ENCODE data around the gene PLCL2. TPM values are rescaled to one million over a fixed set of nuclear protein-coding genes. Genes with fewer than 3 reads are reported as not detected.

PLCL2 gene
- polyA plus RNA-seq (2011; rRNA removed) (3.0 and 3.5 TPM in 2 replicates), polyA plus RNA-seq (2017; fragmentation: RNase III; extraction: RNeasy Plus Mini Kit Qiagen cat#74134 plus additional on column Dnase treatment) (2.1 to 2.5 TPM (median 2.1 TPM) in 3 replicates), polyA minus RNA-seq (2011; rRNA and poly(A)+ RNA removed) (5.8 and 6.8 TPM in 2 replicates)
- polyA plus RNA-seq (2012; cell fraction: cytosol; rRNA removed) = 1.1 and 1.2 TPM in 2 replicates
- polyA plus RNA-seq (2012; cell fraction: nucleus; rRNA removed) = 0.67 and 0.93 TPM in 2 replicates

- FAIRE-seq = no peak
- Histone ChIP-seq H3K9me3 (no peaks in the 10 kb centered on the region), H3K27ac (peak within 1 kb of the TSS; percentile 77 to 88), H3K4me1 (peaks cover 8% of the 10 kb centered on the region; the same call in 2 of the 3 replicates), H3K4me2 (peak within 1 kb of the TSS; percentile 74), H3K4me3 (peak within 1 kb of the TSS; percentile 85)
- ChIA-PET POLR2A (no interaction called here), CTCF (interaction anchor here (0.9 to 3.1 kb wide), 24 partner anchors 9 to 347 kb away, joined by 3 to 21 read pairs (median 5); no protein-coding TSS in a partner anchor)
- WGBS (ENCODE audit: missing lambda C conversion rate) = 3% methylated on average over 37 of the region's 87 CpGs
- peak; percentile 46 to 57 for DNase-seq (ENCODE audit: low read depth in 1 of 2, low spot score in 1 of 2)
- TF ChIP-seq CTCF (IDR thresholded peaks at IDR 0.05) (no peak), MAX (IDR thresholded peaks at IDR 0.05) (no peak), JUNB (IDR thresholded peaks at IDR 0.05) (no peak), PHF8 (IDR thresholded peaks at IDR 0.05; ENCODE audit: borderline replicate concordance, low read depth) (peak; percentile 36; the same call in 1 of the 2 replicates), USF2 (IDR thresholded peaks at IDR 0.05) (no peak), TP53 (CRISPR knock-in tag; IDR thresholded peaks at IDR 0.05) (no peak)
- ATAC-seq = peak; percentile 65 to 68
These were observed at the start of gene PLCL2 for GRCh38 chr3:16884748-16885592. PLCL2 (plus strand) TSS chr3:16884955; CDS start chr3:16885040, 85 bp downstream.

GRCh38 chr3:16836505-16837237 is 48.1 kb upstream of the PLCL2 start:
- FAIRE-seq (no peak), ATAC-seq (no peak), DNase-seq (ENCODE audit: low read depth in 1 of 2, low spot score in 1 of 2) (no peak)
- Histone ChIP-seq H3K4me1 (no peaks in the 10 kb centered on the region), H3K4me2 (no peak overlapping the region), H3K9me3 (no peaks in the 10 kb centered on the region), H3K27ac (no peak overlapping the region), H3K4me3 (no peak overlapping the region)
- CTCF ChIA-PET = interaction anchor here (1.2 kb wide), 1 partner anchor 13 kb away, joined by 4 read pairs; no protein-coding TSS in a partner anchor
- TF ChIP-seq KDM5A (IDR thresholded peaks at IDR 0.05) = no peak
- TF ChIP-seq EP300 (IDR thresholded peaks at IDR 0.05) = no peak
- TF ChIP-seq ATOH8 (CRISPR knock-in tag; IDR thresholded peaks at IDR 0.05; ENCODE audit: low read depth) = no peak
- TF ChIP-seq KDM1A (IDR thresholded peaks at IDR 0.05; ENCODE audit: low read depth) = no peak
- TF ChIP-seq HEYL (CRISPR knock-in tag; IDR thresholded peaks at IDR 0.05) = no peak
- no peak for TF ChIP-seq ESRRA (IDR thresholded peaks at IDR 0.05; ENCODE audit: borderline replicate concordance, low read length)
- no peak for TF ChIP-seq NPAS2 (CRISPR knock-in tag; IDR thresholded peaks at IDR 0.05; ENCODE audit: borderline replicate concordance)
- TF ChIP-seq HMGXB4 (CRISPR knock-in tag; IDR thresholded peaks at IDR 0.05; ENCODE audit: borderline replicate concordance) = no peak
- no peak for TF ChIP-seq RARB (CRISPR knock-in tag; IDR thresholded peaks at IDR 0.05)
- WGBS (ENCODE audit: missing lambda C conversion rate) = 60% methylated on average over 4 of the region's 4 CpGs
- POLR2A ChIA-PET = no interaction called here
